CD14-positive monocyte (primary cell): Measurements from ENCODE around the gene VAT1L. TPM values are rescaled to one million over a fixed set of nuclear protein-coding genes. Genes with fewer than 3 reads are reported as not detected.

Source experiments
- DNase-seq, 3 donors: peaks; one replicate each; pipeline ENCODE4 v3.0.0-alpha.2; 2011 to 2022
- H2AFZ ChIP-seq: 2 replicates; pipeline ENCODE4 v1.6.0; 2012; ENCODE audit warnings: mild to moderate bottlenecking, low read depth, low read length, inconsistent platforms; ENCODE audit not compliant: insufficient read depth, poor library complexity, severe bottlenecking
- H3K27ac ChIP-seq, 2 donors: 1 replicate in 1 of 2; 2 replicates in 1 of 2; pipeline ENCODE4 v1.5.1; 2012 to 2013; ENCODE audit warnings: low read length in 2 of 2, control low read depth in 1 of 2, inconsistent platforms in 1 of 2, low read depth in 1 of 2, mild to moderate bottlenecking in 1 of 2
- H3K27me3 ChIP-seq, 2 donors: one replicate each; pipeline versions ENCODE4 v1.6.0 to v1.6.1; 2011 to 2013; ENCODE audit warnings: low read length in 2 of 2; ENCODE audit not compliant: control insufficient read depth in 2 of 2, insufficient read depth in 2 of 2
- H3K36me3 ChIP-seq, 2 donors: replicated peaks in 1 of 2; 1 replicate in 1 of 2; 2 replicates in 1 of 2; pipeline versions ENCODE4 v1.5.1 to v1.6.1; 2012 to 2013; ENCODE audit warnings: low read length in 2 of 2, control low read depth in 1 of 2, inconsistent platforms in 1 of 2, mild to moderate bottlenecking in 1 of 2; ENCODE audit not compliant: insufficient read depth in 2 of 2, control insufficient read depth in 1 of 2
- H3K4me1 ChIP-seq, 2 donors: 1 replicate in 1 of 2; 2 replicates in 1 of 2; pipeline versions ENCODE4 v1.5.1 to v1.6.1; 2012 to 2013; ENCODE audit warnings: low read length in 2 of 2, control low read depth in 1 of 2, inconsistent platforms in 1 of 2, mild to moderate bottlenecking in 1 of 2, moderate library complexity in 1 of 2; ENCODE audit not compliant: insufficient read depth in 2 of 2, control insufficient read depth in 1 of 2
- H3K4me2 ChIP-seq: replicated peaks from 2 replicates; pipeline ENCODE3; 2012; ENCODE audit warnings: low read length, moderate library complexity, mild to moderate bottlenecking; ENCODE audit not compliant: poor library complexity, severe bottlenecking; ENCODE audit errors: extremely low read depth
- H3K4me3 ChIP-seq, 3 experiments: fragments of 200-600 bp in 1 of 3; sonication (generic) in 1 of 3; replicated peaks in 1 of 3; 1 replicate in 2 of 3; 2 replicates in 1 of 3; pipeline ENCODE4 v1.5.1; 2011 to 2013; ENCODE audit warnings: low read length in 3 of 3, mild to moderate bottlenecking in 3 of 3, control low read depth in 2 of 3, low read depth in 2 of 3, inconsistent platforms in 1 of 3, moderate library complexity in 1 of 3
- H3K79me2 ChIP-seq: 2 replicates; pipeline ENCODE4 v1.6.0; 2012; ENCODE audit warnings: mild to moderate bottlenecking, control low read depth, inconsistent platforms, low read length, moderate library complexity; ENCODE audit not compliant: insufficient read depth
- H3K9ac ChIP-seq: 2 replicates; pipeline ENCODE4 v1.6.0; 2017; ENCODE audit warnings: low read length, mild to moderate bottlenecking; ENCODE audit not compliant: insufficient read depth, poor library complexity, severe bottlenecking
- H3K9me3 ChIP-seq, 2 donors: replicated peaks in 1 of 2; 1 replicate in 1 of 2; 2 replicates in 1 of 2; pipeline versions ENCODE4 v1.5.1 to v1.6.1; 2012 to 2013; ENCODE audit warnings: low read length in 2 of 2, control low read depth in 1 of 2; ENCODE audit not compliant: control insufficient read depth in 1 of 2, insufficient read depth in 1 of 2
- H4K20me1 ChIP-seq: 2 replicates; pipeline ENCODE4 v1.6.0; 2012; ENCODE audit warnings: mild to moderate bottlenecking, low read length, control low read depth, moderate library complexity; ENCODE audit not compliant: insufficient read depth
- H3K27ac Mint-ChIP-seq, 7 donors: one replicate each; pipeline ENCODE4 v1.8.0; 2020; ENCODE audit warnings: mild to moderate bottlenecking in 7 of 7, mixed read lengths in 7 of 7, moderate library complexity in 6 of 7, inconsistent platforms in 2 of 7
- H3K27me3 Mint-ChIP-seq, 3 donors: one replicate each; pipeline ENCODE4 v1.8.0; 2021 to 2022; ENCODE audit warnings: low read depth in 3 of 3, mild to moderate bottlenecking in 3 of 3, mixed read lengths in 3 of 3, moderate library complexity in 3 of 3, inconsistent platforms in 1 of 3
- H3K36me3 Mint-ChIP-seq, 2 donors: one replicate each; pipeline ENCODE4 v1.8.0; 2020; ENCODE audit warnings: mixed read lengths in 2 of 2, inconsistent platforms in 1 of 2, mild to moderate bottlenecking in 1 of 2
- H3K4me1 Mint-ChIP-seq: one replicate; pipeline ENCODE4 v1.8.0; 2020; ENCODE audit warnings: mild to moderate bottlenecking, mixed read lengths
- H3K4me3 Mint-ChIP-seq, 2 donors: one replicate each; pipeline ENCODE4 v1.8.0; 2020; ENCODE audit warnings: mild to moderate bottlenecking in 2 of 2, mixed read lengths in 2 of 2, moderate library complexity in 1 of 2
- H3K9me3 Mint-ChIP-seq, 7 donors: one replicate each; pipeline ENCODE4 v1.8.0; 2020 to 2022; ENCODE audit warnings: mixed read lengths in 7 of 7, mild to moderate bottlenecking in 6 of 7, moderate library complexity in 6 of 7, inconsistent platforms in 2 of 7
- WGBS: methylation state at CpG from one replicate; pipeline ENCODE4 v1.1.5; 2013; ENCODE audit warnings: missing lambda C conversion rate; ENCODE audit not compliant: insufficient coverage; 5-methylcytosine and 5-hydroxymethylcytosine counted together
- intact Hi-C, 2 donors: fragments of 100-400 bp; cut with micrococcal nuclease; formaldehyde crosslinking; loops; one replicate each; pipeline versions ENCODE4 v1.15.0 to v1.15.1; 2023
- polyA plus RNA-seq, 3 donors: library from polyadenylated mRNA; depleted of rRNA in 1 of 3; unstranded in 2 of 3; stranded (reverse) in 1 of 3; fragments of 300-500 nt in 2 of 3; fragments of >200 nt in 1 of 3; fragmentation: Illumina TruSeq in 2 of 3; gene quantifications; 1 replicate in 2 of 3; 2 replicates in 1 of 3; pipeline ENCODE4 v1.2.3, GENCODE V29; 2012 to 2021
- TF ChIP-seq, protein P1 (sequence below): fragments of 200-600 bp; IDR thresholded peaks from one replicate; pipeline ENCODE4 v1.8.0; 2022; ENCODE audit warnings: antibody characterized with exemption, mild to moderate bottlenecking

VAT1L gene
- polyA plus RNA-seq, 3 donors = not detected

DNA sequence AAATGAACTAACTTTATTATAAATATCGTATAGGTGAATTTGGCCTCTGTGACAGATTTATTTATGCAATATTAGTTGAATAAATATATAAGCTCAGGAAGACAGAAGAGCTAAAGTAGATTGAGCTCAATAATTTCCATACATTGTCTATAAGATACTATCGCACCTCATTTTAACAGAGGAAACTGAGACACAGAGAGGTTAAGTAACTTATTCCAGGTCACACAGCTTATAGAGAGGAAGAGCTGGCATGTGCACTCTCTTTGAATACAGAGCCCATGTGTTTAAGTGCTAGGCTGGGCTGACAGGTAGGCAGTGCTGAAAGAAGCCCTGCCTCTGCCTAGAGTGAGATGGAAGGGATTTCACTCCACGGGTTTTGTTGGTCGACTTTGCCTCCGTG, 48.4 kb downstream of the VAT1L start:
- Histone ChIP-seq H4K20me1 (no peaks in the 10 kb centered on the region), H3K9ac (no peak overlapping the region), H3K36me3 (no peaks in the 10 kb centered on the region), H2AFZ (no peak overlapping the region), H3K27me3 (no peaks in the 10 kb centered on the region), H3K4me3 (no peak overlapping the region), H3K4me2 (no peak overlapping the region), H3K79me2 (no peaks in the 10 kb centered on the region), H3K4me1 (no peaks in the 10 kb centered on the region), H3K9me3 (no peaks in the 10 kb centered on the region), H3K27ac (no peak overlapping the region)
- Mint-ChIP-seq H3K27ac (no peak overlapping the region), H3K9me3 (no peaks in the 10 kb centered on the region), H3K36me3 (no peaks in the 10 kb centered on the region), H3K27me3 (peaks cover 6 to 12% (median 7%) of the 10 kb centered on the region in 3 donors), H3K4me3 (no peak overlapping the region), H3K4me1 (peaks cover 4% of the 10 kb centered on the region)
- TF ChIP-seq, protein P1, sequence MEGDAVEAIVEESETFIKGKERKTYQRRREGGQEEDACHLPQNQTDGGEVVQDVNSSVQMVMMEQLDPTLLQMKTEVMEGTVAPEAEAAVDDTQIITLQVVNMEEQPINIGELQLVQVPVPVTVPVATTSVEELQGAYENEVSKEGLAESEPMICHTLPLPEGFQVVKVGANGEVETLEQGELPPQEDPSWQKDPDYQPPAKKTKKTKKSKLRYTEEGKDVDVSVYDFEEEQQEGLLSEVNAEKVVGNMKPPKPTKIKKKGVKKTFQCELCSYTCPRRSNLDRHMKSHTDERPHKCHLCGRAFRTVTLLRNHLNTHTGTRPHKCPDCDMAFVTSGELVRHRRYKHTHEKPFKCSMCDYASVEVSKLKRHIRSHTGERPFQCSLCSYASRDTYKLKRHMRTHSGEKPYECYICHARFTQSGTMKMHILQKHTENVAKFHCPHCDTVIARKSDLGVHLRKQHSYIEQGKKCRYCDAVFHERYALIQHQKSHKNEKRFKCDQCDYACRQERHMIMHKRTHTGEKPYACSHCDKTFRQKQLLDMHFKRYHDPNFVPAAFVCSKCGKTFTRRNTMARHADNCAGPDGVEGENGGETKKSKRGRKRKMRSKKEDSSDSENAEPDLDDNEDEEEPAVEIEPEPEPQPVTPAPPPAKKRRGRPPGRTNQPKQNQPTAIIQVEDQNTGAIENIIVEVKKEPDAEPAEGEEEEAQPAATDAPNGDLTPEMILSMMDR = no peak
- intact Hi-C loops = no loop called here
- WGBS = 97% methylated on average over 3 of the region's 5 CpGs
- DNase-seq = no peak

DNA sequence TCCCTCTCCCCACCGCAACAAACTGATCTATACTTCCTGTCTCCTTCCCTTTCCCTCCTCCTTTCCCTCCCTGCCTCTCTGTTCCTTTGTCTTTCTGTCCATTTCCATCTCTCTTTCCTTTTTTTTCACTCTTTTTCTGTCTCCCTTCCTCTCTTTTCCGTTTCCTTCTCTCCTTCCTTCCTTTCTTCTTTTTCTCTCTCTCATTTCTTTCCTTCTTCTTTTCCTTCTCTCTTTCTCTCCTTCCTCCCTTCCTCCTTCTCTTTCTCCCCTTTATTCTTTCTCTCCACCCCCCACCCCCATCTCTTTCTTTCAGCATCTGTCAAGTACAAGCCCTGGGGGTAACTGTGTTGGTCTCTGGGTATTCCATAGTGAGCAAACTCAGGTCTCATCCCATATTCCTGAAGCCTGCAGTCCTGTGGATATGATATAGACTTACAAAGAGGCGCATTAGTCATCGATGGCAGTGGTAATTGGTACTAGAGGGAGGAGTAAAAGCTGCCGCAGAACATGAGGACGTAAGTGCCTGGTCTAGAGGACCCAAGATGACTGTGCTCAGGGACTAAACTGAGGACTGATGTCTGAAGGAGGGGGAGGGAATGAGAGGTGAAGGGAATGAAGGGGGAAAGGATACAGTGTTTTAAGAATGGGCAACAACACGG, 50.4 kb downstream of the VAT1L start:
- no peaks in the 10 kb centered on the region for H3K79me2 ChIP-seq
- H3K36me3 ChIP-seq = no peaks in the 10 kb centered on the region
- Mint-ChIP-seq H3K4me1 (peaks cover 4% of the 10 kb centered on the region), H3K9me3 (no peaks in the 10 kb centered on the region), H3K36me3 (no peaks in the 10 kb centered on the region), H3K4me3 (no peak overlapping the region), H3K27ac (no peak overlapping the region), H3K27me3 (peaks cover 6 to 10% (median 7%) of the 10 kb centered on the region in 3 donors)
- H3K27ac ChIP-seq = no peak overlapping the region
- no peak overlapping the region for H3K4me3 ChIP-seq
- H3K4me1 ChIP-seq = no peaks in the 10 kb centered on the region
- DNase-seq = no peak
- TF ChIP-seq, protein P1 = no peak
- no peak overlapping the region for H3K4me2 ChIP-seq
- no peak overlapping the region for H3K9ac ChIP-seq
- intact Hi-C loops = no loop called here
- H3K27me3 ChIP-seq = no peaks in the 10 kb centered on the region
- H4K20me1 ChIP-seq = no peaks in the 10 kb centered on the region
- no peak overlapping the region for H2AFZ ChIP-seq
- 74% methylated on average over 6 of the region's 7 CpGs for WGBS
- H3K9me3 ChIP-seq = no peaks in the 10 kb centered on the region
